MM.1S (cell line): Measurements from ENCODE around the gene PPTC7.

Source experiments
- DNase-seq: peaks from one replicate; pipeline ENCODE4 v3.0.0-alpha.2; 2015
- H2AFZ ChIP-seq: fragments of 300-600 bp; sonication (generic); 2 replicates; pipeline ENCODE4 v1.6.0; 2016; ENCODE audit warnings: antibody characterized with exemption, low read length
- H3F3A ChIP-seq: fragments of 300-600 bp; sonication (generic); 2 replicates; pipeline ENCODE4 v1.6.1; 2016; ENCODE audit warnings: mild to moderate bottlenecking, antibody characterized with exemption, low read length, moderate library complexity, mixed read lengths; ENCODE audit not compliant: insufficient read depth
- H3K27ac ChIP-seq: fragments of 300-600 bp; sonication (generic); 2 replicates; pipeline ENCODE4 v1.5.1; 2016; ENCODE audit warnings: mild to moderate bottlenecking, low read length
- H3K27me3 ChIP-seq: fragments of 300-600 bp; sonication (generic); replicated peaks from 2 replicates; pipeline ENCODE4 v1.6.0; 2016; ENCODE audit warnings: low read length; ENCODE audit not compliant: insufficient read depth
- H3K36me3 ChIP-seq: fragments of 300-600 bp; sonication (generic); replicated peaks from 2 replicates; pipeline ENCODE4 v1.6.1; 2016; ENCODE audit warnings: mild to moderate bottlenecking, low read length, mixed read lengths; ENCODE audit not compliant: insufficient read depth
- H3K4me1 ChIP-seq: fragments of 300-600 bp; sonication (generic); 2 replicates; pipeline ENCODE4 v1.6.1; 2016; ENCODE audit warnings: low read length, mixed read lengths
- H3K4me2 ChIP-seq: fragments of 300-600 bp; sonication (generic); 2 replicates; pipeline ENCODE4 v1.6.0; 2016; ENCODE audit warnings: low read depth, low read length
- H3K4me3 ChIP-seq: fragments of 300-600 bp; sonication (generic); 2 replicates; pipeline ENCODE4 v1.5.1; 2016; ENCODE audit warnings: low read length, mixed read lengths
- H3K79me2 ChIP-seq: fragments of 300-600 bp; sonication (generic); 2 replicates; pipeline ENCODE4 v1.6.1; 2016; ENCODE audit warnings: mixed run types, low read length, mixed read lengths
- H3K9ac ChIP-seq: fragments of 300-600 bp; sonication (generic); 2 replicates; pipeline ENCODE4 v1.6.1; 2016; ENCODE audit warnings: low read length, mixed read lengths
- H3K9me2 ChIP-seq: fragments of 300-600 bp; sonication (generic); replicated peaks from 2 replicates; pipeline ENCODE4 v1.6.1; 2016; ENCODE audit warnings: mild to moderate bottlenecking, low read length, mixed read lengths; ENCODE audit not compliant: insufficient read depth
- H3K9me3 ChIP-seq: fragments of 300-600 bp; sonication (generic); replicated peaks from 2 replicates; pipeline ENCODE4 v1.6.1; 2016; ENCODE audit warnings: mild to moderate bottlenecking, low read length, mixed read lengths; ENCODE audit not compliant: insufficient read depth
- H4K20me1 ChIP-seq: fragments of 300-600 bp; sonication (generic); 2 replicates; pipeline ENCODE4 v1.6.1; 2016; ENCODE audit warnings: mild to moderate bottlenecking, low read length, moderate library complexity, mixed read lengths; ENCODE audit not compliant: insufficient read depth
- CTCF ChIP-seq: fragments of 300-600 bp; sonication (generic); IDR thresholded peaks from 2 replicates; pipeline ENCODE4 v1.5.1; 2016; ENCODE audit warnings: antibody characterized with exemption, low read length, mixed read lengths
- EZH2 ChIP-seq: fragments of 300-600 bp; sonication (generic); optimal IDR thresholded peaks from 2 replicates; pipeline ENCODE3; 2017; ENCODE audit warnings: low read depth, mild to moderate bottlenecking, antibody characterized with exemption, low read length, mixed read lengths
- EZH2phosphoT487 ChIP-seq: fragments of 300-600 bp; sonication (generic); IDR thresholded peaks from 2 replicates; pipeline ENCODE4 v1.6.1; 2018; ENCODE audit warnings: antibody characterized with exemption, low read length

PPTC7 gene

GRCh38 chr12:110548678-110549077, 34.4 kb downstream of the PPTC7 start:
- Histone ChIP-seq H3K9me2 (no peaks in the 10 kb centered on the region), H3K79me2 (peaks cover 38% of the 10 kb centered on the region), H2AFZ (no peak overlapping the region), H4K20me1 (no peaks in the 10 kb centered on the region), H3K9ac (no peak overlapping the region), H3K27ac (no peak overlapping the region), H3K4me3 (no peak overlapping the region), H3K4me2 (no peak overlapping the region), H3K4me1 (peaks cover 11% of the 10 kb centered on the region), H3K36me3 (no peaks in the 10 kb centered on the region), H3K9me3 (no peaks in the 10 kb centered on the region), H3K27me3 (no peaks in the 10 kb centered on the region), H3F3A (peaks cover 5% of the 10 kb centered on the region; the same call in 1 of the 2 replicates)
- no peak for DNase-seq
- TF ChIP-seq EZH2: no peak
- no peak for TF ChIP-seq EZH2phosphoT487
- TF ChIP-seq CTCF: no peak

- H3K27me3 ChIP-seq: no peaks in the 10 kb centered on the region
- H3K9ac ChIP-seq: no peak overlapping the region
- H4K20me1 ChIP-seq: no peaks in the 10 kb centered on the region
- H3K4me2 ChIP-seq: no peak overlapping the region
- TF ChIP-seq CTCF (no peak), EZH2phosphoT487 (no peak), EZH2 (no peak)
- no peak for DNase-seq
- no peaks in the 10 kb centered on the region for H3K36me3 ChIP-seq
- no peaks in the 10 kb centered on the region for H3K9me2 ChIP-seq
- H3K9me3 ChIP-seq: no peaks in the 10 kb centered on the region
- no peak overlapping the region for H2AFZ ChIP-seq
- no peak overlapping the region for H3K27ac ChIP-seq
- H3K79me2 ChIP-seq: peaks cover 31% of the 10 kb centered on the region
- peaks cover 11% of the 10 kb centered on the region for H3K4me1 ChIP-seq
- no peak overlapping the region for H3K4me3 ChIP-seq
- H3F3A ChIP-seq: peaks cover 5% of the 10 kb centered on the region; the same call in 1 of the 2 replicates
Observed at GRCh38 chr12:110547090-110547489, 36.0 kb downstream of the PPTC7 start.

- peaks cover 5% of the 10 kb centered on the region; the same call in 1 of the 2 replicates for H3F3A ChIP-seq
- no peak overlapping the region for H3K4me2 ChIP-seq
- DNase-seq: no peak
- H4K20me1 ChIP-seq: no peaks in the 10 kb centered on the region
- H2AFZ ChIP-seq: no peak overlapping the region
- no peak for TF ChIP-seq EZH2
- no peak for TF ChIP-seq CTCF
- no peak for TF ChIP-seq EZH2phosphoT487
- no peak overlapping the region for H3K4me3 ChIP-seq
- H3K27me3 ChIP-seq: no peaks in the 10 kb centered on the region
- H3K79me2 ChIP-seq: peaks cover 23% of the 10 kb centered on the region
- no peak overlapping the region for H3K27ac ChIP-seq
- H3K4me1 ChIP-seq: peaks cover 11% of the 10 kb centered on the region
- no peak overlapping the region for H3K9ac ChIP-seq
- no peaks in the 10 kb centered on the region for H3K36me3 ChIP-seq
- H3K9me3 ChIP-seq: no peaks in the 10 kb centered on the region
- no peaks in the 10 kb centered on the region for H3K9me2 ChIP-seq
Observed at GRCh38 chr12:110546339-110546738, 36.8 kb downstream of the PPTC7 start.
